HuH-7.5 (cell line): ENCODE results near the gene SPESP1.

Experiments used
- DNase-seq: peaks from one replicate; pipeline ENCODE4 v3.0.0; 2011; ENCODE audit warnings: low spot score

The SPESP1 gene

DNA sequence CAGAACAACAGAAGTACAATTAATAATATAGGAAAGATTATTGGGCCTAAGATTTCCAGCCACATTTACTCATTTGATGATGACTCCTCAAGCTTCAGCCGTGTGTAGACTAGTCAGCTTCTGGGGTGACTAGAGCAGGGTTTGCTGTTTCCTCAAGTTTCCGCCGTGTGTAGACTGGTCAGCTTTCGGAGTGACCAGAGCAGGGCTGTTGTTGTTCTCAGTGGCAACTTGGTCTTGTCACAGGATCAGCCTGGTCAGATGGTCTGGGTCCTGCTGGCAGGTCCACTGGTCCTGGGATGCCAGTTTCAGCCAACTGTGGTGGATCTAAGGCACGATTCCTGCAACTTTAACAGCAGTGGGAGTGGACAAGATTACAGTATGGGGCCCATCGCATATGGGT lies 62.4 kb downstream of the SPESP1 start:
- no peak for DNase-seq

DNA sequence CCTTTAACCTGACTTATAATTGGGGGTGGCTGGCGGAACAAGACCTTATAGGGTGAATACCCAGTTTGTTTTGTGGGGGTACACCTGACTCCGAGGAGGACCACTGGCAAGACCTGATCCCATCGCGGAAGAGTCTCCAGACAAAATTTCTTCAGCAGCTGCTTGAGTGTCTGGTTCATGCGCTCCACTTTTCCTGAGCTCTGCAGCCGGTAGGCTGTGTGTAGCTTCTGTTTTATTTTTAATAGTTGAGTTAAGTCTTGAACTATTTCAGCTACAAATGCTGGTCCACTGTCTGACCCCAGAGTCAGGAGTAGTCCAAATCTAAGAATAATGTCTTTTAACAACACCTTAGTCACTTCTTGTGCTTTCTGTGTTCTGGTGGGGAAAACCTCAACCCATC lies 63.0 kb downstream of the SPESP1 start:
- no peak for DNase-seq

DNA sequence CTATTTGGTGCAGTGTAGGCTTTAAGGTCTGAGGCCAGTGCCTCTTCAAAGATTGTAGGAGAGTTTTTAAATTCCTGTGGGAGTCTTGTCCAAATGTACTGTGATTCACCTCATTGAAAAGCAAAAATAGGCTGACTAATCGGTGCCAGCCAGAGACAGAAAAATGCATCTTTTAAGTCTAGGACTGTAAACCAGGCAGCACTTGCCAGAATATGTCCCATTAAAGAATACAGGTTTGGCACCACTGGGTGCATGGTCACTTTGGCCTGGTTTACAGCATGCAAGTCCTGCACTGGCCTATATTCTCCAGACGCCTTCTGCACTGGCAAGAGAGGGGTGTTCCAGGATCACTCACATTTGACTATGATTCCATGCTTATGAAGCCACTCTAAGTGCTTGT lies 63.8 kb downstream of the SPESP1 start:
- no peak for DNase-seq

DNA sequence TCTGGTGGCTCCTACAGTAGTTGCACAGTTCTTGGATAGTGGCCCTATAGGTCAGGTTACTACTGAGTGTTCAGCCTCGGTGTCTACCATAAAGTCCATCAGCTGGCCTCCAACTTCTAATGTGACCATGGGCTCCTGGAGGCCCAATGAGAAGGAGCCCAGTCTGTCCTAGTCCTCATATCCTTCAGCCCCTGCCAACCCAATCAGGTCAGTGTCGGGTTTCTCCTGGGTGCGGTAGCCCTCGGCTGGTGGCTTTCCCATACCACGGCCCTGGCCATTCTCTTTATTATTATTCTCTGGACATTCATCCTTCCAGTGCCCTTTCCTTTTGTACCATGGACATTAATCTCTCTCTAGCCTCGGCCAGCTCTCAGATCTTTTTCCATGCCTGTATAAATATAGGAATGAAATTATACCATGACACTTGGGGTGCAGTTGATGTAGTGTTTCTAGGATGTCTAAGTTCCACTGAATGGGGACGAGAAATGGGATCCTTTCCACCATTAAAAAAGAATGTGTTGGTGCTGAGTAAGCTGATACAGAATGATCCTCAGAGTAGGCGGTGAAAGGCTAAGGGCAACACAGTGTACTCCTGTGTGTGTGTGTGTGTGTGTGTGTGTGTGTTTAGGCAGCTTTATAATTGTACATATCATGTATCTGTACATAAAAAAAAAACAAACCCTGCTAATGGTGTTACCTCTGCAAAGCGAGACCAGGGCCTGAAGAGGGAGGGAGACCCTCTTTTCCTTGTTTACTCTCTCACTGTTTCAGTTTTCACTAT lies 64.8 kb downstream of the SPESP1 start:
- DNase-seq, result no peak
